Amygdala (tissue), 56 donors: ENCODE results near the gene TEX101.

ENCODE experiments used
- DNase-seq, 56 donors: peaks; one replicate each; lab custom pipeline; 2025; lab: John Stamatoyannopoulos, UW

The TEX101 gene

GRCh38 chr19:43444531-43445287 is 30.0 kb downstream of the TEX101 start:
- no peak for DNase-seq

GRCh38 chr19:43445426-43445825 is 30.7 kb downstream of the TEX101 start:
- no peak for DNase-seq

GRCh38 chr19:43446746-43447489 is 32.2 kb downstream of the TEX101 start:
- peak in 52 of 56 donors; percentile 4 to 86 (median 56) for DNase-seq

- no peak for DNase-seq
Observed at GRCh38 chr19:43447655-43448054, 33.0 kb downstream of the TEX101 start.

GRCh38 chr19:43450545-43450997 is 35.9 kb downstream of the TEX101 start:
- DNase-seq: no peak

- DNase-seq: no peak
Observed at GRCh38 chr19:43452582-43452981, 37.9 kb downstream of the TEX101 start.

GRCh38 chr19:43454031-43454430 is 39.3 kb downstream of the TEX101 start:
- no peak for DNase-seq

- no peak for DNase-seq
Observed at GRCh38 chr19:43455321-43456113, 40.8 kb downstream of the TEX101 start.

- DNase-seq: no peak
Observed at GRCh38 chr19:43457809-43458208, 43.1 kb downstream of the TEX101 start.

- no peak for DNase-seq
Observed at GRCh38 chr19:43460362-43461016, 45.8 kb downstream of the TEX101 start.

- no peak for DNase-seq
Observed at GRCh38 chr19:43461303-43461702, 46.6 kb downstream of the TEX101 start.

- DNase-seq: no peak
Observed at GRCh38 chr19:43462383-43462782, 47.7 kb downstream of the TEX101 start.

- no peak for DNase-seq
Observed at GRCh38 chr19:43462785-43463380, 48.2 kb downstream of the TEX101 start.

GRCh38 chr19:43463381-43464133 is 48.9 kb downstream of the TEX101 start:
- peak; percentile 32 to 96 (median 82) for DNase-seq

- DNase-seq: peak in 42 of 56 donors; percentile 6 to 81 (median 52)
Observed at GRCh38 chr19:43464134-43464775, 49.6 kb downstream of the TEX101 start.

- DNase-seq: no peak
Observed at GRCh38 chr19:43465468-43466120, 50.9 kb downstream of the TEX101 start, which contains the start of gene LYPD3. LYPD3 (minus strand) TSS chr19:43465608; CDS start chr19:43465571, 37 bp downstream.

GRCh38 chr19:43466793-43467192 is 52.1 kb downstream of the TEX101 start:
- no peak for DNase-seq

GRCh38 chr19:43467276-43467675 is 52.6 kb downstream of the TEX101 start:
- no peak for DNase-seq
